HUES6 (cell line): Measurements from ENCODE around the gene CACNA2D2.
A peak's percentile ranks its signal among the peaks of the same experiment; 100 is the strongest.

Experiments used
- H3K27ac ChIP-seq: 2 replicates; pipeline ENCODE4 v1.7.0; 2013; ENCODE audit warnings: low read depth, mild to moderate bottlenecking, low read length, inconsistent platforms
- H3K27me3 ChIP-seq: 2 replicates; pipeline ENCODE4 v1.6.1; 2013; ENCODE audit warnings: low read length; ENCODE audit not compliant: control insufficient read depth, insufficient read depth
- H3K36me3 ChIP-seq: 2 replicates; pipeline ENCODE4 v1.6.1; 2013; ENCODE audit warnings: low read length; ENCODE audit not compliant: control insufficient read depth, insufficient read depth
- H3K4me1 ChIP-seq: 2 replicates; pipeline ENCODE4 v1.6.1; 2013; ENCODE audit warnings: low read length; ENCODE audit not compliant: control insufficient read depth, insufficient read depth
- H3K4me3 ChIP-seq: 2 replicates; pipeline ENCODE4 v1.5.1; 2013; ENCODE audit warnings: low read depth, low read length
- H3K9ac ChIP-seq: one replicate; pipeline ENCODE4 v1.6.1; 2013; ENCODE audit warnings: mild to moderate bottlenecking, low read length
- H3K9me3 ChIP-seq: 2 replicates; pipeline ENCODE4 v1.6.1; 2013; ENCODE audit warnings: low read depth, low read length; ENCODE audit not compliant: control insufficient read depth, insufficient read depth

CACNA2D2 gene

DNA sequence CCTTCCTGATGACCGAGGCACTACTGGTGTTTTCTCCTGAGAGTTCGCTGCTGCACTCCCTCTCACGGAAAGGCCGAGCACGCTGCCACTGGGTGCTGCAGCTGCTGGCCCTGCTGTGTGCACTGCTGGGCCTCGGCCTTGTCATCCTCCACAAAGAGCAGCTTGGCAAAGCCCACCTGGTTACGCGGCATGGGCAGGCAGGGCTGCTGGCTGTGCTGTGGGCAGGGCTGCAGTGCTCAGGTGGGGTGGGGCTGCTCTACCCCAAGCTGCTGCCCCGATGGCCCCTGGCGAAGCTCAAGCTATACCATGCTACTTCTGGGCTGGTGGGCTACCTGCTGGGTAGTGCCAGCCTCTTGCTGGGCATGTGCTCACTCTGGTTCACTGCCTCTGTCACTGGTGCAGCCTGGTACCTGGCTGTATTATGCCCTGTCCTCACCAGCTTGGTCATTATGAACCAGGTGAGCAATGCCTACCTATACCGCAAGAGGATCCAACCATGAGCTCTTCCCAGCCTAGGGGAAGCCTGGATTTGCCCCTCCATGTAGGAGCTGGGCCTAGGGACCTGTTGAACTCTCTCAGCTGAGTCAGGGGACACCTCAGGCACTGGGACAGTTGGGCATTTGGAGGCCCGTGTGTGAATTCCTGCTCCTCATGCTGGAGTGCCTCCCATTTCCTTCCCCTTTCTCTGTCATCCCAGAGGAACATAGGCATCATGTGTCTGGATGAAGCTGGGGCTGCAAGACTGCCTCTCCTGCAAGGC is 150.0 kb downstream of the CACNA2D2 start:
- no peak overlapping the region for H3K4me3 ChIP-seq
- peaks cover 44% of the 10 kb centered on the region for H3K36me3 ChIP-seq
- H3K9ac ChIP-seq = no peak overlapping the region
- peaks cover 36% of the 10 kb centered on the region for H3K4me1 ChIP-seq
- H3K27me3 ChIP-seq = no peaks in the 10 kb centered on the region
- H3K9me3 ChIP-seq = no peaks in the 10 kb centered on the region
- no peak overlapping the region for H3K27ac ChIP-seq

- Histone ChIP-seq H3K9me3 (no peaks in the 10 kb centered on the region), H3K4me3 (no peak overlapping the region), H3K9ac (no peak overlapping the region), H3K4me1 (peaks cover 30% of the 10 kb centered on the region), H3K36me3 (peaks cover 43% of the 10 kb centered on the region), H3K27me3 (no peaks in the 10 kb centered on the region), H3K27ac (no peak overlapping the region)
Measured at GRCh38 chr3:50352781-50353180, 150.7 kb downstream of the CACNA2D2 start.

GRCh38 chr3:50351323-50351697 is 152.1 kb downstream of the CACNA2D2 start:
- H3K27me3 ChIP-seq = peaks cover 2% of the 10 kb centered on the region; the same call in 1 of the 2 replicates
- H3K9me3 ChIP-seq = no peaks in the 10 kb centered on the region
- H3K4me1 ChIP-seq = peaks cover 15% of the 10 kb centered on the region
- H3K9ac ChIP-seq = peak overlapping the region; percentile 88
- peak overlapping the region; percentile 93 for H3K4me3 ChIP-seq
- peaks cover 41% of the 10 kb centered on the region for H3K36me3 ChIP-seq
- no peak overlapping the region for H3K27ac ChIP-seq

- H3K4me1 ChIP-seq = peaks cover 14% of the 10 kb centered on the region
- peak within 1 kb of the TSS; percentile 88 for H3K9ac ChIP-seq
- peak within 1 kb of the TSS; percentile 30; the same call in 1 of the 2 replicates for H3K27ac ChIP-seq
- H3K9me3 ChIP-seq = no peaks in the 10 kb centered on the region
- peaks cover 3% of the 10 kb centered on the region; the same call in 1 of the 2 replicates for H3K27me3 ChIP-seq
- H3K4me3 ChIP-seq = peak within 1 kb of the TSS; percentile 93
- peaks cover 36% of the 10 kb centered on the region for H3K36me3 ChIP-seq
Measured at GRCh38 chr3:50350527-50351322, 152.7 kb downstream of the CACNA2D2 start, which contains the start of the genes CYB561D2 and NPRL2. TSS of gene CYB561D2 (plus strand) at chr3:50350862. CDS start at chr3:50351434, 572 bp downstream. TSS of gene NPRL2 (minus strand) at chr3:50350775. CDS start at chr3:50350652, 123 bp downstream.

- no peak overlapping the region for H3K27ac ChIP-seq
- peak overlapping the region; percentile 93 for H3K4me3 ChIP-seq
- peaks cover 7% of the 10 kb centered on the region for H3K27me3 ChIP-seq
- H3K9ac ChIP-seq = peak overlapping the region; percentile 88
- peaks cover 32% of the 10 kb centered on the region for H3K36me3 ChIP-seq
- no peaks in the 10 kb centered on the region for H3K9me3 ChIP-seq
- H3K4me1 ChIP-seq = peaks cover 14% of the 10 kb centered on the region
Measured at GRCh38 chr3:50350213-50350526, 153.3 kb downstream of the CACNA2D2 start.

DNA sequence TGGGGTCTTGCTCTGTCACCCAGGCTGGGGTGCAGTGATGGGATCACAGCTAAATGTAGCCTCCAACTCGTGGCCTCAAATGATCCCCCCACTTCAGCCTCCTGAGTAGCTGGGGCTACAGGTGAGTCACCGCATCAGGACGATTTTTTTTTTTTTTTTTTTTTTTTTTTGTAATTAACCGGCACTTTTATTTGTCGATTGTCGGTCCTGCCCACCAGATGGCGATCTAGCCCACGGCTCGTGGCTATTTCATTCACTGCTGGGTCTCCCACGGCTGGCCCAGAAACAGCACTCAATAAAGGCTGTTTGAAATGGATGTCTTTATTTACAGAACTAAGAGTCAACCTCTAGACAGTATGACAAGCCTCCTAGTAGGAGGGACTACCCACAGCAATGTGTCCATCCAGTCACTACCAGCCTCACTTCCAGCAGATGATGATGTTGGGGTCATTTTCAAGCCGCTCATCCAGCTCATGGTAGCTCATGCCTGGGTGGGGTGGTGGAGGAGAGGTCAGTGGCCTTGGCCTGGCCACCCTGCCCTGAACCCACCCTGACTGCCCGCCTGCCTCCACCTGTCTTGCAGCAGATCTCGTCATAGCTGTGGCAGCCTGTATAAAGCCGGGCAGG is 156.1 kb downstream of the CACNA2D2 start:
- H3K27ac ChIP-seq = no peak overlapping the region

GRCh38 chr3:50345586-50346234 is 157.7 kb downstream of the CACNA2D2 start, which contains the start of gene ZMYND10:
TSS of gene ZMYND10 (minus strand) at chr3:50345732. CDS start at chr3:50345579, 153 bp downstream.
- peak within 1 kb of the TSS; percentile 29 for H3K9ac ChIP-seq
- H3K4me1 ChIP-seq = peaks cover 13% of the 10 kb centered on the region
- H3K4me3 ChIP-seq = peak within 1 kb of the TSS; percentile 59

More for the DNA sequence above, 156.1 kb downstream of the CACNA2D2 start:
- Histone ChIP-seq H3K36me3 (peaks cover 12% of the 10 kb centered on the region), H3K9me3 (no peaks in the 10 kb centered on the region), H3K27me3 (peaks cover 29% of the 10 kb centered on the region), H3K4me3 (no peak overlapping the region), H3K4me1 (peaks cover 14% of the 10 kb centered on the region), H3K9ac (no peak overlapping the region)

DNA sequence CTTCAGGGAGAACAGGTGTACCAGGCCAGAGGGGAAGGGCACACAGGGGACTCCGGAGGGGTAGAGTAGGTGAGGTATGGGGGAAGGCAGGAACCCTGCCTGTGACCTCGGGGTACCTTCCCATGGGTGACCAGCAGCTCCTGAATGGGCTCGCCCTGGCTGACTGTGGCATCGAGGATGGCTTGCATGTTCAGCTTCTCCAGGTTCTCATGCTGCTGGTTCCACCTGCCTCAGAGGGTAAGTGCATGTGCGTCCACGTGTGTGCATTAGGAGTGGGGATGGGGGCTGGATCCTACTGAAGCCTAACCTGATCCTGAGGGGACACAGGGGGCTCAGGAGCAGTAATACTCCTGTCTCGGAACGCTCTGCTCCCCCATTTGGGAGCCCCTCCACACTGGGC is 158.4 kb downstream of the CACNA2D2 start:
- H3K36me3 ChIP-seq = peaks cover 12% of the 10 kb centered on the region
- H3K9ac ChIP-seq = no peak overlapping the region
- no peaks in the 10 kb centered on the region for H3K9me3 ChIP-seq
- peak overlapping the region; percentile 59 for H3K4me3 ChIP-seq
- peaks cover 13% of the 10 kb centered on the region for H3K4me1 ChIP-seq
- no peak overlapping the region for H3K27ac ChIP-seq
- peaks cover 52% of the 10 kb centered on the region for H3K27me3 ChIP-seq

More at GRCh38 chr3:50345586-50346234, 157.7 kb downstream of the CACNA2D2 start, which contains the start of gene ZMYND10:
- Histone ChIP-seq H3K27me3 (peaks cover 45% of the 10 kb centered on the region), H3K9me3 (no peaks in the 10 kb centered on the region), H3K27ac (no peak within 1 kb of the TSS), H3K36me3 (peaks cover 12% of the 10 kb centered on the region)

- H3K4me1 ChIP-seq = peaks cover 18% of the 10 kb centered on the region
- no peaks in the 10 kb centered on the region for H3K9me3 ChIP-seq
- no peak overlapping the region for H3K4me3 ChIP-seq
- no peak overlapping the region for H3K27ac ChIP-seq
- H3K36me3 ChIP-seq = peaks cover 3% of the 10 kb centered on the region; the same call in 1 of the 2 replicates
- H3K27me3 ChIP-seq = peaks cover 68% of the 10 kb centered on the region
- H3K9ac ChIP-seq = no peak overlapping the region
Measured at GRCh38 chr3:50342813-50343633, 160.4 kb downstream of the CACNA2D2 start.
